NCI-H345 (cell line): Measurements from ENCODE around the gene COL1A1.

Experiments
- DNase-seq: peaks from one replicate; lab custom pipeline; 2025; lab: John Stamatoyannopoulos, UW

COL1A1 gene

DNA sequence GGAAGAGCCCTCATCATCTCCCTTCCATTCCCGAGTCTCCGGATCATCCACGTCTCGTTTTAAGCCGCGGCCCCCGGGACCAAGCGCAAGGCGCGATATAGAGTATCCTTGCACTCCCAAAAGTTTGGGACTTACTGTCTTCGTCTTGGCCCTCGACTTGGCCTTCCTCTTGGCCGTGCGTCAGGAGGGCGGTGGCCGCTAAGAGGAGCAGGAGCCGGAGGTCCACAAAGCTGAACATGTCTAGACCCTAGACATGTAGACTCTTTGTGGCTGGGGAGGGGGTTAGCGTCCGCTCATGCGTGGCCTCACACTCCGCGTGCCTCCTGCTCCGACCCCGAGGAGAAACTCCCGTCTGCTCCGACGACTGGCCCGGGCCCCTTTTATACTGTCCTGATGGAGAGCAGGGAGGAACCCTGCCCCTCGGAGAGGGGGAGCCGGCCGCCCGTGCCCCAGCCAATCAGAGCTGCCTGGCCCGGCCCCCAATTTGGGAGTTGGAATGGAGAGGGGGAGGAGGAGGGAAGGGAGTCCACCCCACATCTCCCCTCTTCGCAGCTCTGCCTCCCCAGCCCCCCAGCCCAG, at the start of gene COL1A1:
Gene COL1A1, minus strand, starts transcription at position 356 of the 579 bp plus-strand sequence. Its CDS starts 118 bp downstream, at position 238.
- no peak for DNase-seq

GRCh38 chr17:50248255-50248654, 46.8 kb upstream of the COL1A1 start:
- no peak for DNase-seq

DNA sequence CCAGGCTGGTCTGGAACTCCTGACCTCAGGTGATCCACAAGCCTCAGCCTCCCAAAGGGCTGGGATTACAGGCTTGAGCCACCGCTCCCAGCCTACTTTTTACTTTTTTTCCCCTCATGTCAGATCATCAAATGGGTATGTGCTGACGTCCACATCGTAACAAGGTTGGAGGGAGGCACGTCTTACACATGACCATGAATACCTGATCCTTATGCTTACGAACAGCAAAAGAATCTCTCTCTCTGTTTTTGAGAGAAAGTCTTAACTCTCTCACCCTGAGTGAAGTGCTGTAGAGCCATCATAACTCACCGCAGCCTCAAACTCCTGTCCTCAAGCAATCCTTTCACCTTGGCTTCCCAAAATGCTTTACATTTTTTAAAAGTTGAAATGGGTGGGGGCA, 43.3 kb upstream of the COL1A1 start:
- DNase-seq, result no peak

DNA sequence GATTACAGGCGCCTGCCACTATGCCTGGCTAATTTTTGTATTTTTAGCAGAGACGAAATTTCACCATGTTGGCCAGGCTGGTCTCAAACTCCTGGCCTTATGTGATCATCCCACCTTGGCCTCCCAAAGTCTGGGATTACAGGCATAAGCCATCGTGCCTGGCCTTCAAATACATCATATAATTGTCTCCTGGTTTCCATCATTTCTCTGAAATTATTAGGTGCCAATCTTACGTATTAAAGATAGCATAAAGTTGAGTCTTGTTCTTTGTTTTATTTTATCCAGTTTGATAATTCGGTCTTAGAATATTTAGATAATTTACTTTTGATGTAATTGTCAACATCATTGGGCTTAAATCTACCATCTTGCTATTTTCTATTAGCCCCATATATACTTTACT, 40.0 kb upstream of the COL1A1 start:
- DNase-seq, result no peak

DNA sequence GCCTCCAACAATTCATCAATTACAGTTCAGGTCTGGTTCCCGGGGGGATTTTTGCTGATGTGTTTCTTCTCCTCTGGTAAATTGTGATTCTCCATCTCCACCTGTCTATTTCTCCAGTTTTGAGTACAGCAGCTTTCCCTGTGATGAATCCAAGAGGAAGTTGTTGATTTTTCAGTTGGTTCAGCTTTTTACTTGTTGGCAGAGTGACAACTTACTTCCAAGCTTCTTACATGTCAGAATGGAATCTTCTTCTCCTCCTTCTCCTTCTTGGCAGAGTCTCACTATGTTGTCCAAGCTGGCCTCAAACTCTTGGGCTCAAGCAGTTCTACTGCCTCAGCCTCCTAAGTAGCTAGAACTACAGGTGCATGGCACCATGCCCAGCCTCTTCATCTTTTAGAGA, 39.4 kb upstream of the COL1A1 start:
- no peak for DNase-seq

- no peak for DNase-seq
These were observed 38.5 kb upstream of the COL1A1 start for GRCh38 chr17:50239937-50240336.

- no peak for DNase-seq
These were observed 37.3 kb upstream of the COL1A1 start for GRCh38 chr17:50238601-50239280.

- DNase-seq, result no peak
These were observed 36.5 kb upstream of the COL1A1 start for GRCh38 chr17:50237901-50238300.

DNA sequence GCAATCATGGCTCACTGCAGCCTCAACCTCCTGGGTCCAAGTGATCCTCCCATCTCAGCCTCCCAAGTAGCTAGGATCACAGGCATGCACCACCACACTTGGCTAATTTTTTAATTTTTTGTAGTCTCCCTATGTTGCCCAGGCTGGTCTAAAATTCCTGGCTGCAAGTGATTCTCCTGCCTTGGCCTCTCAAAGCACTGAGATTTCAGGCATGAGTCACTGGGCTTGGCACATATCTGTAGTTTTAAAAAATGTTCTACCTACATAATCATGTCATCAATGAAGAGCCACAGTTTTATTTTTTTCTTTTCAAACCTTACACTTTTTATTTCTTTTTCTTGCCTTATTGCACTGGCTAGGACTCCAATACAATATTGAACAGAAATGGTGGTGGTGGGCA, 33.1 kb upstream of the COL1A1 start:
- no peak for DNase-seq

DNA sequence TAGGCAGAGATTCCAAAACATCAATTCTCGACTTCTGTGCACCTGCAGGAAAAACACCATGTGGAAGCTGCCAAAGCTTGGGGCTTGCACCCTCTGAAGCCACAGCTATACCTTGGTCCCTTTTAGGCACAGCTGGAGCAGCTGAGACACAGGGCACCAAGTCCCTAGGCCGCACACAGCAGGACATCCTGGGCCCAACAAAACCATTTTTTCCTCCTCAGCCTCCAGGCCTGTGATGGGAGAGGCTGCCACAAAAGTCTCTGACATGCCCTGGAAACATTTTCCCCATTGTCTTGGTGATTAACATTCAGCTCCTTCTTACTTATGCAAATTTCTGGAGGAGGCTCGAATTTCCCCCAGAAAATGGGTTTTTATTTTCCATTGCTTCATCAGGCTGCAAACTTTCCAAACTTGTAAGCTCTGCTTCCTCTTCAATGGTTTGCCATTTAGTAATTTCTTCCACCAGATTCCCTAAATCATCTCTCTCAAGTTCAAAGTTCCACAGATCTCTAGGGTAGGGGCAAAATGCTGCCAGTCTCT, 24.3 kb upstream of the COL1A1 start:
- no peak for DNase-seq

- DNase-seq, result no peak
These were observed 21.5 kb upstream of the COL1A1 start for GRCh38 chr17:50222922-50223321.

GRCh38 chr17:50221864-50222545, 20.6 kb upstream of the COL1A1 start:
- DNase-seq, result no peak

GRCh38 chr17:50221266-50221863, 19.9 kb upstream of the COL1A1 start:
- no peak for DNase-seq

DNA sequence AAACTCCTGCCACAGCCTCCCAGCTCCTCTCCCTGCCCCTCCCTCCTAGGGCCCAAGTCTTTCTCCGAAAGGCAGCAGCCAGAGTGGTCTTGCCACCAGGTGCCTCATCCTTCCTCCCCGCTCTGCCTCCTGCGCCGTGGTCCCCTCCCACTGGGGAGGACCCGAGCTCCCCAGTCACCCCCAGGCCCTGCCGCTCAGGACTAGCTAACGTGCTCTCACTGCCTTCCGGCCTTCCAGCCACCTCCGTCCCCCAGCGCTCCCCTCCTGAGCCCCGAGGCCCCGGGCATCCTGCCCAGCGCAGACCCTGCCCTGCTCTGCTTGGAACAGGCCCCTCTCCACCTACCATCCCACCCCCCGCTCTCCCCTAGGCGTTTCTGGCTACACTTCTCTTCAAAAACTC, 19.4 kb upstream of the COL1A1 start:
- DNase-seq, result no peak

GRCh38 chr17:50219939-50220465, 18.6 kb upstream of the COL1A1 start:
- DNase-seq, result no peak

DNA sequence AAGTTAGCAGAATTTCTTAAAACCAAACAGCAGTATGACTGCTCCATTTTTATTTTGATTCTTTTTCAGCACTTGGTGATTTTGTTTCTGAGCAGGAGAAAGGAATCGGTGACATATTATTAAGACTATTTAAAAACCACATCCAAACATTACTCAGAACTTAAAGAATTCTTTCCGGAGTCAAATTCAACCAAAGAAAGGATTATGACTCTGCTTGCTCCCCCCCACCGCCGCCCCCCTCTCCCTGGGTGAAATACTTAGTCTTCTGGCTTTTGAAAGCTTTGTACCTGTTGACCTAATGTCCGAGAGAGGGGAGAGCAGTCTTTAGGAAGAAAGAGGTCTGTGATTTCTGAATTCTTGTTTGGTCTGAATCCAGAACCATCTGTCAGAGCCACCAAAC, 17.9 kb upstream of the COL1A1 start:
- DNase-seq, result no peak

DNA sequence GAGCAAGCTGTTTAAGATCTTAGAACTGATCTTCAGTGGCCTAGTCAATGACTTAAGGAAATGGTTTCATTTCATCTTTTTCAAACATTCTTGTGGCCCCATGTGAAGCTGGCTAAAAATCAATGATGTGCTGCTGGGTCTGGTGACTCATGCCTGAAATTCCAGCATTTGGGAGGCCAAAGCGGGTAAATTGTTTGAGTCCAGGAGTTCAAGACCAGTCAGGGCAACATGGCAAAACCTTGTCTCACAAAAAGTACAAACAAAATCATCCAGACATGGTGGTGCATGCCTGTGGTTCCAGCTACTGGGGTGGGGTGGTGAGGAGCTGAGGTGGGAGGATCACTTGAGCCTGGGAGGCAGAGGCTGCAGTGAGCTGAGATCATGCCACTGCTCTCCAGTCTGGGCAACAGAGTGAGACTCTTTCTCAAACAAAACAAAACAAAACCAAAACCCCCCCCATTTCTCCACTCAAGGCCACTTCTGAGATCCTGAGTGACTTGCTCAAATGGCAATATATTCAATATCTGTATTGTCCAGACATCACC, 17.4 kb upstream of the COL1A1 start:
- DNase-seq, result no peak

DNA sequence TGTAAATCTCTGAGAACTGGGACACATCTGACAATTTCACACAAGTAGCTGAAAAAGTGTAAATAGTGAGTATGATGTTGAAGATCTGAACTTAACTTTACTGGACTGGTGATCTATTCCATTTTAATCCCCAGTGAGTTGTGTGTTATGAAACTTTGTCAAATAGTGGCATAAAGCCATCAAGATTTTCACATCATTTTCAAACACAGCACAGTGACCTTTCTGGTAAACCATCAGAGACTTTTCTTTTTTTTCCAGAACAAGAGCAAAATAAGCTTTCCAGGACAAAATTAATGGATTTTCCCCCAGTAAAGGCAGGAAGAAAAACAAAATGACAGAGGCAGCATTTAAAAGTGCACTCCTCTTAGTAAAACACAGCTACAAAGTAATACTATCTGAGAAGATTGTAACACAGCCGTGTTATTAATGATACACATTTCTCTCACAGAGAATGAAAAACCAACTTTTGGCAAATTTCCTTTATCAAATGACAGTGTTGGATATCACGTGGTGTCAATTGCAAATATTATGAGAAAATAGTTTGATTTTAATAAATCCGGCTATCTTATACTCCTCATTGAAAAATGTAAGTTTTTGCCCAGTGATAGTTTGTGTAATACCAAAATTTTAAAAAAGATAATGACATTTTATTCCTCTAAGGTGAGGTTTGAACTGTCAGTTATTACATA, 16.8 kb upstream of the COL1A1 start:
- DNase-seq, result no peak

- DNase-seq, result no peak
These were observed 16.2 kb upstream of the COL1A1 start for GRCh38 chr17:50217591-50217990.

GRCh38 chr17:50214976-50215760, 13.7 kb upstream of the COL1A1 start:
- no peak for DNase-seq
